ENCODE data around the gene STAMBPL1.

The STAMBPL1 gene

DNA sequence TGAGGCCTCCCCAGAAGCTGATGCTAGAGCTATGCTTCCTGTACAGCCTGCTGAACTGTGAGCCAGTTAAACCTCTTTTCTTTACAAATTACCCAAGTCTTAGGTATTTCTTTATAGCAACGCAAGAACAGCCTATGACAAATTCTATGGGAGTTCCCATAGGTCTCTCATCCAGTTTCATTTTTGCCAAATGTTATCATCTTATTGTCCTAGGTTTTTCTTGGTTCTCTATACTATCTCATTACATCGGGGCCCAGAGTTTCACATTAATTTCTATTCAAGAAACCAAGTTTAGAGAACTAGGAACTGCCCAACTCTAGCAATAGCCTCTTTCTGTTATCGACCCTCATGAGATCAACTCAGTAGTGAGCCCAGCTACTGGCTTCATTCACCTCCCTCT lies 56.6 kb downstream of the STAMBPL1 start:
- ATAC-seq, result no peak
- Mint-ChIP-seq H3K4me1 (peaks cover 24% of the 10 kb centered on the region), H3K9me3 (no peaks in the 10 kb centered on the region), H3K4me3 (no peak overlapping the region), H3K27ac (peak overlapping the region; percentile 48), H3K36me3 (peaks cover 49% of the 10 kb centered on the region)
- no peak for DNase-seq (ENCODE audit: low spot score in 2 of 2)

- Mint-ChIP-seq H3K36me3 (peaks cover 59% of the 10 kb centered on the region), H3K4me1 (peaks cover 21% of the 10 kb centered on the region), H3K4me3 (no peak overlapping the region), H3K9me3 (no peaks in the 10 kb centered on the region), H3K27ac (no peak overlapping the region)
- DNase-seq (ENCODE audit: low spot score in 2 of 2) (no peak), ATAC-seq (no peak)
Observed at GRCh38 chr10:88938039-88938438, 58.0 kb downstream of the STAMBPL1 start.

DNA sequence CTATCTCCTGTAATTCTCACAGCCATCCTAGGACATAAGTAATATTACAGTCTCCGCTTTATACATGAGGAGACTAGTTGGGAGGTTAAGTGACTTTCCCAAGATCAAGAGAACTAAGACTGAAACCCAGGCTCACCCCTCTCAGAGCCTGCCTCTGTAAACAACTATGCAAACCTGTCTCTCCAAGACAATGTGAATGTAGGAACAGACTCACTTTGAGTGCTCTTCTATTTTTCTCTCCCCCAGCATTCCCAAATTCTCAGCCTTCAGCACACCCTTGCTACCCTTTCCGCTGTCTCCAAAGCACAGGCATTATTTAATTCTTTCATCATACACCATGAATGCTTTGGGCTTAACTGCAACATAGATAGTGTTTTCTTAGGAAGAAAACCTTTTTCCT lies 58.9 kb downstream of the STAMBPL1 start:
- ATAC-seq (no peak), DNase-seq (ENCODE audit: low spot score in 2 of 2) (no peak)
- Mint-ChIP-seq H3K4me1 (peaks cover 21% of the 10 kb centered on the region), H3K27ac (no peak overlapping the region), H3K36me3 (peaks cover 64% of the 10 kb centered on the region), H3K4me3 (no peak overlapping the region), H3K9me3 (no peaks in the 10 kb centered on the region)

GRCh38 chr10:88941026-88941425 lies 61.0 kb downstream of the STAMBPL1 start:
- H3K4me1 Mint-ChIP-seq, result peaks cover 9% of the 10 kb centered on the region
- no peak overlapping the region for H3K4me3 Mint-ChIP-seq
- H3K27ac Mint-ChIP-seq, result no peak overlapping the region
- H3K36me3 Mint-ChIP-seq, result peaks cover 52% of the 10 kb centered on the region
- DNase-seq (ENCODE audit: low spot score in 2 of 2), result no peak
- no peak for ATAC-seq
- H3K9me3 Mint-ChIP-seq, result no peaks in the 10 kb centered on the region

GRCh38 chr10:88943778-88944177 lies 63.7 kb downstream of the STAMBPL1 start:
- Mint-ChIP-seq H3K4me3 (no peak overlapping the region), H3K27ac (no peak overlapping the region), H3K9me3 (no peaks in the 10 kb centered on the region), H3K4me1 (peaks cover 11% of the 10 kb centered on the region), H3K36me3 (peaks cover 36% of the 10 kb centered on the region)
- ATAC-seq (no peak), DNase-seq (ENCODE audit: low spot score in 2 of 2) (no peak)

DNA sequence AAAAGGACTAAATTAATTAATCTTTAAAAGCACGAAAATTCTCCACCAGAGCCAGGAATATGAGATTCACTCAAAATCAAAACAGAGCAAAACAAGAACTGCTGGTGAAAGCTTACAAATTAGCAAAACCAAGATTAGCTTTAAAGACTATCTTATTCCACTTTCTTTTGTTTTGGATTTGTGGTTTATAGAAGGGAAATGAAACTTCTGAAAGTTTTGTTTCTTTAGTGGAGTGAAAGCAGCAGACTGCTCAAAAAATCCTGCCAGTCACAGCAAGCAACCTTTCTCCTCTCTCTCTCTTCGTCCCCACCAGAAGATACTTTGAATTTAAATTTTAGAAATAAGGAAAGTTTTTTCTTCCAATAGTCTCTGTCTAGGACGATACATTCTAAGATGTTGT lies 64.8 kb downstream of the STAMBPL1 start:
- Mint-ChIP-seq H3K27ac (no peak overlapping the region), H3K4me3 (no peak overlapping the region)
- DNase-seq (ENCODE audit: low spot score in 2 of 2), result no peak

GRCh38 chr10:88946200-88946599 lies 66.2 kb downstream of the STAMBPL1 start:
- ATAC-seq, result no peak
- Mint-ChIP-seq H3K4me3 (no peak overlapping the region), H3K9me3 (no peaks in the 10 kb centered on the region), H3K4me1 (peaks cover 11% of the 10 kb centered on the region), H3K27ac (no peak overlapping the region), H3K36me3 (peaks cover 23% of the 10 kb centered on the region)
- no peak for DNase-seq (ENCODE audit: low spot score in 2 of 2)

More for the DNA sequence above, 64.8 kb downstream of the STAMBPL1 start:
- ATAC-seq, result no peak
- Mint-ChIP-seq H3K4me1 (peaks cover 11% of the 10 kb centered on the region), H3K36me3 (peaks cover 27% of the 10 kb centered on the region), H3K9me3 (no peaks in the 10 kb centered on the region)

- DNase-seq (ENCODE audit: low spot score in 2 of 2) (no peak), ATAC-seq (no peak)
- peaks cover 6% of the 10 kb centered on the region for H3K4me1 Mint-ChIP-seq
- H3K9me3 Mint-ChIP-seq, result no peaks in the 10 kb centered on the region
- no peak overlapping the region for H3K27ac Mint-ChIP-seq
- peaks cover 18% of the 10 kb centered on the region for H3K36me3 Mint-ChIP-seq
- no peak overlapping the region for H3K4me3 Mint-ChIP-seq
Observed at GRCh38 chr10:88946965-88947590, 67.0 kb downstream of the STAMBPL1 start.

GRCh38 chr10:88949051-88949450 lies 69.0 kb downstream of the STAMBPL1 start:
- ATAC-seq, result no peak
- no peak overlapping the region for H3K4me3 Mint-ChIP-seq
- DNase-seq (ENCODE audit: low spot score in 2 of 2), result no peak
- H3K36me3 Mint-ChIP-seq, result peaks cover 6% of the 10 kb centered on the region
- H3K9me3 Mint-ChIP-seq, result no peaks in the 10 kb centered on the region
- H3K27ac Mint-ChIP-seq, result no peak overlapping the region
- peaks cover 6% of the 10 kb centered on the region for H3K4me1 Mint-ChIP-seq

- Mint-ChIP-seq H3K27ac (no peak overlapping the region), H3K4me3 (no peak overlapping the region), H3K36me3 (peaks cover 6% of the 10 kb centered on the region), H3K4me1 (peaks cover 6% of the 10 kb centered on the region), H3K9me3 (no peaks in the 10 kb centered on the region)
- no peak for DNase-seq (ENCODE audit: low spot score in 2 of 2)
- no peak for ATAC-seq
Observed at GRCh38 chr10:88949912-88950837, 70.1 kb downstream of the STAMBPL1 start.

DNA sequence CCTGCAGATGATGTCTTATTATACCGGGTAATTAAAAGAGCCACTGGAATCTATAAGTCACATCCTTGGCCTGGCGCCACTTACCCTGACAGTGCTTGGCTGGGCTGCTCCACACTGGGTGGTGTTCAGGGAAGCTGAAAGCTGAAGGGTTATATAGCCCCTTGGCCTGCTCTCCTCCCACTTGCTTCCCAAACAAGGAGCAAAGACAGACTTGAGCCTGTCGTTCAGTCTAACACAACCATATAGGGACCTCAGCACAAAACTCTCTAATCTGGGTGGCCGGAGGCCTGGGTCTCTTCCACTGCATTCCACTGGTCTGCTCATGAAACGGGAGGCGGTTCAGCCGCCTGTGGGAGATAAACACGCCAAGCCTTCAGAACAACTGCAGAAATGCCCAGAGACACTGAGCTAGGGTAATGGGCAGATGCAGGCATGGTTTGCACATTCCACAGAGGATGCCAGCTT lies 72.6 kb downstream of the STAMBPL1 start, which contains the start of gene ACTA2:
ACTA2 (minus strand) TSS at position 127 of the 465 bp plus-strand sequence. CDS start 3,843 bp downstream, outside the sequence.
- ATAC-seq, result no peak
- Mint-ChIP-seq H3K4me1 (no peaks in the 10 kb centered on the region), H3K27ac (no peak within 1 kb of the TSS), H3K4me3 (no peak within 1 kb of the TSS), H3K36me3 (no peaks in the 10 kb centered on the region), H3K9me3 (no peaks in the 10 kb centered on the region)
- DNase-seq (ENCODE audit: low spot score in 2 of 2), result no peak

GRCh38 chr10:88953662-88954061 lies 73.6 kb downstream of the STAMBPL1 start:
- Mint-ChIP-seq H3K36me3 (no peaks in the 10 kb centered on the region), H3K4me1 (no peaks in the 10 kb centered on the region), H3K9me3 (no peaks in the 10 kb centered on the region), H3K27ac (no peak overlapping the region), H3K4me3 (no peak overlapping the region)
- ATAC-seq, result no peak
- no peak for DNase-seq (ENCODE audit: low spot score in 2 of 2)

DNA sequence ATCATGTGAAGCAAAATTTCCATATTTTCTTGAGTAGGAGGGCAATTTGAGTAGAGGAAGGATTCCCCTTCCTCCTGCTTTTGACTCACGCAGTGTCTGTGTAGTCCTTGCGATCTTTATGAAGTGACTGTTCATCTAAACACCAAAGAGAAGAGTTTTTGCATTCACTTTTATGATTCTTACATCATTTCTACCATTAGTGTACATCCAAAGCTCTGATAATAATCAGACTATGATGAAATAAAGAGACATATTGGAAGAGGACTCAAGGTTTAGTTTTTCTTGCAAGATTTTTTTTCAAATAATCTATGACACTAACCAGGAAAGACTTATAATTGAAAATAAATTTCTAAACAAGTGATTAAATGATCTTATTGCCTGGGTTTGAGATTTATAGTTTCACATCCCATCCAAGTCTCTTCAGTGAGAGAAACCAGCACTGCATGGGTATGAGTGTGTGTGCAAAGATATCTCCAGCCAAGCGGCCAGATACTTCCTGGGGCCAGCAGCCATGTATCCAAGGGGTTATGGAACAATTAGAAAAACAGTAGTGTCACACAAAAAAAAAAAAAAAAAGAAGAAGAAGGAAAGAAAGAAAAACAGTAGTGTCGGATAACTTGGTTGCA lies 74.5 kb downstream of the STAMBPL1 start:
- Mint-ChIP-seq H3K27ac (no peak overlapping the region), H3K4me1 (no peaks in the 10 kb centered on the region), H3K9me3 (no peaks in the 10 kb centered on the region), H3K36me3 (no peaks in the 10 kb centered on the region), H3K4me3 (no peak overlapping the region)
- no peak for ATAC-seq
- no peak for DNase-seq (ENCODE audit: low spot score in 2 of 2)

- no peaks in the 10 kb centered on the region for H3K36me3 Mint-ChIP-seq
- no peak for DNase-seq (ENCODE audit: low spot score in 2 of 2)
- no peak for ATAC-seq
- H3K27ac Mint-ChIP-seq, result no peak overlapping the region
- H3K4me1 Mint-ChIP-seq, result peaks cover 22% of the 10 kb centered on the region
- H3K9me3 Mint-ChIP-seq, result no peaks in the 10 kb centered on the region
- no peak overlapping the region for H3K4me3 Mint-ChIP-seq
Observed at GRCh38 chr10:88957381-88957780, 77.3 kb downstream of the STAMBPL1 start.

DNA sequence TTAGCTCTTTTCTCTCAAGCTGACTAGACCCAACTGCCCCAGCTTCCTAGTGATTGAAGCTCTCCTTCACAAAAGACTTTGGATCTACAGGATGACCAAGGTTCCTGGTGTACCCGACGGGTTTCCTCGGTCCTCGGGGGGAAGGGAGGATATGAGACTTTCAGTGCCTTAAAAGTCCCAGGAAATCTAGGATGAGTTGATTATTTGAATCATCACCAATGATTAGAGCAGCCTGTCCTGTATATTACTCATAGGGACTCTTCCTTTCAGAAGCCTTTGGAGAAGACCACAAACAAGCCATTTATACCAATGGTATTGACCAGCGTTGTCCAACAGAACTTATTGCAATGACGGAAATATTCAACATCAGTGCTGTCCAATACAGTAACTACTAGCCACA lies 78.7 kb downstream of the STAMBPL1 start:
- Mint-ChIP-seq H3K9me3 (no peaks in the 10 kb centered on the region), H3K27ac (no peak overlapping the region), H3K4me1 (peaks cover 28% of the 10 kb centered on the region), H3K4me3 (no peak overlapping the region), H3K36me3 (no peaks in the 10 kb centered on the region)
- DNase-seq (ENCODE audit: low spot score in 2 of 2) (no peak), ATAC-seq (no peak)
